ENCODE measurements around the gene REC114.

DNA sequence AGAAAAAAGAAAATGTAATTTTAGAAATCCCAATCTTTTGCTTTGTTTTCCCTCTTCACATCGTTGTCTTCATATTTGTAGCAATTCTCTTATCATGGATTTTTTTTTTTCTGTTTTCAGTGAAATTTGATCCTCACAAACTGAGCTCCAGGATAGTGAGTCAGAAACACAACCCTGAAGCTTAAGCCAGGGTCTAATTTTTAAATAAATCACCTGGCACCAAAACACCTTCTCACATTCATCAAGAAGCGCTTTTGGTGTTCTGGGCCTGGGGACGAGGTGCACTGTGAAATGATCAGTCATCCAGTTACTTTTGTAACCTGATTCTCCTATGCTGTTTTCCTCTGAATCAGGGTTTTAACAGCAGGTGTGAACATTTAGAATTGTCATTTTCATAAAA lies 87.7 kb downstream of the REC114 start:
- TF ChIP-seq, protein P1, sequence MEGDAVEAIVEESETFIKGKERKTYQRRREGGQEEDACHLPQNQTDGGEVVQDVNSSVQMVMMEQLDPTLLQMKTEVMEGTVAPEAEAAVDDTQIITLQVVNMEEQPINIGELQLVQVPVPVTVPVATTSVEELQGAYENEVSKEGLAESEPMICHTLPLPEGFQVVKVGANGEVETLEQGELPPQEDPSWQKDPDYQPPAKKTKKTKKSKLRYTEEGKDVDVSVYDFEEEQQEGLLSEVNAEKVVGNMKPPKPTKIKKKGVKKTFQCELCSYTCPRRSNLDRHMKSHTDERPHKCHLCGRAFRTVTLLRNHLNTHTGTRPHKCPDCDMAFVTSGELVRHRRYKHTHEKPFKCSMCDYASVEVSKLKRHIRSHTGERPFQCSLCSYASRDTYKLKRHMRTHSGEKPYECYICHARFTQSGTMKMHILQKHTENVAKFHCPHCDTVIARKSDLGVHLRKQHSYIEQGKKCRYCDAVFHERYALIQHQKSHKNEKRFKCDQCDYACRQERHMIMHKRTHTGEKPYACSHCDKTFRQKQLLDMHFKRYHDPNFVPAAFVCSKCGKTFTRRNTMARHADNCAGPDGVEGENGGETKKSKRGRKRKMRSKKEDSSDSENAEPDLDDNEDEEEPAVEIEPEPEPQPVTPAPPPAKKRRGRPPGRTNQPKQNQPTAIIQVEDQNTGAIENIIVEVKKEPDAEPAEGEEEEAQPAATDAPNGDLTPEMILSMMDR (IDR thresholded peaks at IDR 0.05 in 2 of 3, conservative IDR thresholded peaks at IDR 0.05 in 1 of 3; ENCODE audit: borderline replicate concordance in 1 of 3, insufficient read depth in 1 of 3, low read depth in 2 of 3, low read length in 2 of 3), result no peak
- TF ChIP-seq RAD21 (IDR thresholded peaks at IDR 0.05; ENCODE audit: low read depth), result no peak
- TF ChIP-seq CEBPB (IDR thresholded peaks at IDR 0.05; ENCODE audit: low read depth), result no peak
- TF ChIP-seq EGR1 (IDR thresholded peaks at IDR 0.05; ENCODE audit: low read depth), result no peak
- TF ChIP-seq, protein P2, sequence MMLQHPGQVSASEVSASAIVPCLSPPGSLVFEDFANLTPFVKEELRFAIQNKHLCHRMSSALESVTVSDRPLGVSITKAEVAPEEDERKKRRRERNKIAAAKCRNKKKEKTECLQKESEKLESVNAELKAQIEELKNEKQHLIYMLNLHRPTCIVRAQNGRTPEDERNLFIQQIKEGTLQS (IDR thresholded peaks at IDR 0.05), result no peak
- no peak for TF ChIP-seq POLR2A (IDR thresholded peaks at IDR 0.05; ENCODE audit: borderline replicate concordance, extremely low read depth, insufficient read depth, insufficient read length)
- TF ChIP-seq, protein P3, sequence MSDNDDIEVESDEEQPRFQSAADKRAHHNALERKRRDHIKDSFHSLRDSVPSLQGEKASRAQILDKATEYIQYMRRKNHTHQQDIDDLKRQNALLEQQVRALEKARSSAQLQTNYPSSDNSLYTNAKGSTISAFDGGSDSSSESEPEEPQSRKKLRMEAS (IDR thresholded peaks at IDR 0.05), result no peak
- no peak for TF ChIP-seq EZH2phosphoT487 (IDR thresholded peaks at IDR 0.05; ENCODE audit: borderline replicate concordance)
- no peak for TF ChIP-seq SP1 (IDR thresholded peaks at IDR 0.05; ENCODE audit: low read depth)
- TF ChIP-seq POLR2AphosphoS5 (IDR thresholded peaks at IDR 0.05; ENCODE audit: low read depth, low read length), result no peak
- TF ChIP-seq, protein P4, sequence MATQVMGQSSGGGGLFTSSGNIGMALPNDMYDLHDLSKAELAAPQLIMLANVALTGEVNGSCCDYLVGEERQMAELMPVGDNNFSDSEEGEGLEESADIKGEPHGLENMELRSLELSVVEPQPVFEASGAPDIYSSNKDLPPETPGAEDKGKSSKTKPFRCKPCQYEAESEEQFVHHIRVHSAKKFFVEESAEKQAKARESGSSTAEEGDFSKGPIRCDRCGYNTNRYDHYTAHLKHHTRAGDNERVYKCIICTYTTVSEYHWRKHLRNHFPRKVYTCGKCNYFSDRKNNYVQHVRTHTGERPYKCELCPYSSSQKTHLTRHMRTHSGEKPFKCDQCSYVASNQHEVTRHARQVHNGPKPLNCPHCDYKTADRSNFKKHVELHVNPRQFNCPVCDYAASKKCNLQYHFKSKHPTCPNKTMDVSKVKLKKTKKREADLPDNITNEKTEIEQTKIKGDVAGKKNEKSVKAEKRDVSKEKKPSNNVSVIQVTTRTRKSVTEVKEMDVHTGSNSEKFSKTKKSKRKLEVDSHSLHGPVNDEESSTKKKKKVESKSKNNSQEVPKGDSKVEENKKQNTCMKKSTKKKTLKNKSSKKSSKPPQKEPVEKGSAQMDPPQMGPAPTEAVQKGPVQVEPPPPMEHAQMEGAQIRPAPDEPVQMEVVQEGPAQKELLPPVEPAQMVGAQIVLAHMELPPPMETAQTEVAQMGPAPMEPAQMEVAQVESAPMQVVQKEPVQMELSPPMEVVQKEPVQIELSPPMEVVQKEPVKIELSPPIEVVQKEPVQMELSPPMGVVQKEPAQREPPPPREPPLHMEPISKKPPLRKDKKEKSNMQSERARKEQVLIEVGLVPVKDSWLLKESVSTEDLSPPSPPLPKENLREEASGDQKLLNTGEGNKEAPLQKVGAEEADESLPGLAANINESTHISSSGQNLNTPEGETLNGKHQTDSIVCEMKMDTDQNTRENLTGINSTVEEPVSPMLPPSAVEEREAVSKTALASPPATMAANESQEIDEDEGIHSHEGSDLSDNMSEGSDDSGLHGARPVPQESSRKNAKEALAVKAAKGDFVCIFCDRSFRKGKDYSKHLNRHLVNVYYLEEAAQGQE (IDR thresholded peaks at IDR 0.05; ENCODE audit: low read depth), result no peak
- TF ChIP-seq EZH2 (IDR thresholded peaks at IDR 0.05), result no peak
- no peak for TF ChIP-seq SRF (IDR thresholded peaks at IDR 0.05; ENCODE audit: low read depth)
